HepG2 (cell line): ENCODE results near the gene GABRB3.

Experiments
- CHD4 ChIP-seq: fragments of 200-600 bp; sonication (generic); IDR thresholded peaks from 2 replicates; pipeline ENCODE4 v1.7.0; 2017; ENCODE audit warnings: mild to moderate bottlenecking, low read length, borderline replicate concordance
- FOXP4 ChIP-seq: sonication (generic); formaldehyde crosslinking; IDR thresholded peaks from 2 replicates; pipeline ENCODE4 v1.4.0; 2020; ENCODE audit warnings: missing genetic modification reagents
- KLF13 ChIP-seq: sonication (generic); formaldehyde crosslinking; IDR thresholded peaks from 2 replicates; pipeline ENCODE4 v1.4.0; 2020; ENCODE audit warnings: mild to moderate bottlenecking, missing genetic modification reagents
- MTA3 ChIP-seq: sonication (generic); formaldehyde crosslinking; IDR thresholded peaks from 2 replicates; pipeline ENCODE4 v1.4.0; 2020; ENCODE audit warnings: missing genetic modification reagents
- NR2C2 ChIP-seq: sonication (generic); formaldehyde crosslinking; IDR thresholded peaks from 2 replicates; pipeline ENCODE4 v1.4.0; 2020; ENCODE audit warnings: missing genetic modification reagents, mild to moderate bottlenecking, moderate library complexity, borderline replicate concordance
- POLR2A ChIP-seq, 2 experiments: IDR thresholded peaks; 2 replicates each; pipeline ENCODE4 v1.6.1; 2011; ENCODE audit warnings: low read depth in 2 of 2, low read length in 2 of 2, mild to moderate bottlenecking in 1 of 2, moderate library complexity in 1 of 2; ENCODE audit not compliant: insufficient read depth in 1 of 2
- POLR2AphosphoS2 ChIP-seq: IDR thresholded peaks from 2 replicates; pipeline ENCODE4 v1.6.1; 2011; ENCODE audit warnings: low read depth, low read length, improper control_type of control experiment
- TGIF2 ChIP-seq: IDR thresholded peaks from 2 replicates; pipeline ENCODE4 v1.6.1; 2016; ENCODE audit warnings: control low read depth, missing compliant biosample characterization
- ZNF430 ChIP-seq: sonication (generic); formaldehyde crosslinking; IDR thresholded peaks from 2 replicates; pipeline ENCODE4 v1.9.0; 2021; ENCODE audit warnings: mild to moderate bottlenecking, missing genetic modification reagents
- ZNF644 ChIP-seq: IDR thresholded peaks from 2 replicates; pipeline ENCODE4 v1.6.1; 2016; ENCODE audit warnings: low read depth
- TF ChIP-seq, protein P1 (sequence below): sonication (generic); formaldehyde crosslinking; IDR thresholded peaks from 2 replicates; pipeline ENCODE4 v1.5.0; 2020; ENCODE audit warnings: mild to moderate bottlenecking, missing genetic modification reagents, moderate library complexity
- TF ChIP-seq, protein P2 (sequence below), 2 experiments: IDR thresholded peaks; 2 replicates each; pipeline ENCODE4 v1.6.1; 2011 to 2012; ENCODE audit warnings: low read length in 2 of 2, borderline replicate concordance in 1 of 2, low read depth in 1 of 2, mild to moderate bottlenecking in 1 of 2, moderate library complexity in 1 of 2
- TF ChIP-seq, protein P3 (sequence below): sonication (generic); formaldehyde crosslinking; IDR thresholded peaks from 2 replicates; pipeline ENCODE4 v1.4.0; 2020; ENCODE audit warnings: missing genetic modification reagents

DNA sequence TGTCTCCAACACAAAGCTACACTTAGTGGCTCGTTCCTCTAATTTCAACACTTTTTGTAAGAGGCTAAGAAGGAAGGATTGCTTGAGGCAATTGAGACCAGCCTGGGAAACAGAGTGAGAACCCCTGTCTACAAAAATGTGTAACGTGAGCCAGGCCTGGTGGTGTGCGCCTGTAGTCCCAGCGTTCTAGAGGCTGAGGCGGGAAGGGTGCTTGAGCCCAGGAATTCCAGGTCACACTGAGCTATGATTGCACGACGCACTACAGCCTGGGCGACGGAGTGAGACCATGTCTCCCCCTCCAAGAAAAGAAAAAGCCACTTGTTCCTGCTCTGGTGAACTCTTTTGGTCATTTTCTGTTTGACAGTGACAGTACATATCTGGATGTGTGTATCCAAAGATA lies 127.9 kb downstream of the GABRB3 start:
- TF ChIP-seq ZNF430 (CRISPR knock-in tag) (no peak), POLR2A (IDR thresholded peaks at IDR 0.05; ENCODE audit: insufficient read depth in 1 of 2, low read depth in 2 of 2, low read length in 2 of 2) (no peak), MTA3 (CRISPR knock-in tag) (no peak), POLR2AphosphoS2 (no peak), NR2C2 (CRISPR knock-in tag) (no peak), KLF13 (no peak), FOXP4 (no peak), CHD4 (no peak), TGIF2 (no peak), ZNF644 (CRISPR knock-in tag) (no peak)
- TF ChIP-seq, protein P1, sequence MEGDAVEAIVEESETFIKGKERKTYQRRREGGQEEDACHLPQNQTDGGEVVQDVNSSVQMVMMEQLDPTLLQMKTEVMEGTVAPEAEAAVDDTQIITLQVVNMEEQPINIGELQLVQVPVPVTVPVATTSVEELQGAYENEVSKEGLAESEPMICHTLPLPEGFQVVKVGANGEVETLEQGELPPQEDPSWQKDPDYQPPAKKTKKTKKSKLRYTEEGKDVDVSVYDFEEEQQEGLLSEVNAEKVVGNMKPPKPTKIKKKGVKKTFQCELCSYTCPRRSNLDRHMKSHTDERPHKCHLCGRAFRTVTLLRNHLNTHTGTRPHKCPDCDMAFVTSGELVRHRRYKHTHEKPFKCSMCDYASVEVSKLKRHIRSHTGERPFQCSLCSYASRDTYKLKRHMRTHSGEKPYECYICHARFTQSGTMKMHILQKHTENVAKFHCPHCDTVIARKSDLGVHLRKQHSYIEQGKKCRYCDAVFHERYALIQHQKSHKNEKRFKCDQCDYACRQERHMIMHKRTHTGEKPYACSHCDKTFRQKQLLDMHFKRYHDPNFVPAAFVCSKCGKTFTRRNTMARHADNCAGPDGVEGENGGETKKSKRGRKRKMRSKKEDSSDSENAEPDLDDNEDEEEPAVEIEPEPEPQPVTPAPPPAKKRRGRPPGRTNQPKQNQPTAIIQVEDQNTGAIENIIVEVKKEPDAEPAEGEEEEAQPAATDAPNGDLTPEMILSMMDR (CRISPR knock-in tag), result no peak
- TF ChIP-seq, protein P2, sequence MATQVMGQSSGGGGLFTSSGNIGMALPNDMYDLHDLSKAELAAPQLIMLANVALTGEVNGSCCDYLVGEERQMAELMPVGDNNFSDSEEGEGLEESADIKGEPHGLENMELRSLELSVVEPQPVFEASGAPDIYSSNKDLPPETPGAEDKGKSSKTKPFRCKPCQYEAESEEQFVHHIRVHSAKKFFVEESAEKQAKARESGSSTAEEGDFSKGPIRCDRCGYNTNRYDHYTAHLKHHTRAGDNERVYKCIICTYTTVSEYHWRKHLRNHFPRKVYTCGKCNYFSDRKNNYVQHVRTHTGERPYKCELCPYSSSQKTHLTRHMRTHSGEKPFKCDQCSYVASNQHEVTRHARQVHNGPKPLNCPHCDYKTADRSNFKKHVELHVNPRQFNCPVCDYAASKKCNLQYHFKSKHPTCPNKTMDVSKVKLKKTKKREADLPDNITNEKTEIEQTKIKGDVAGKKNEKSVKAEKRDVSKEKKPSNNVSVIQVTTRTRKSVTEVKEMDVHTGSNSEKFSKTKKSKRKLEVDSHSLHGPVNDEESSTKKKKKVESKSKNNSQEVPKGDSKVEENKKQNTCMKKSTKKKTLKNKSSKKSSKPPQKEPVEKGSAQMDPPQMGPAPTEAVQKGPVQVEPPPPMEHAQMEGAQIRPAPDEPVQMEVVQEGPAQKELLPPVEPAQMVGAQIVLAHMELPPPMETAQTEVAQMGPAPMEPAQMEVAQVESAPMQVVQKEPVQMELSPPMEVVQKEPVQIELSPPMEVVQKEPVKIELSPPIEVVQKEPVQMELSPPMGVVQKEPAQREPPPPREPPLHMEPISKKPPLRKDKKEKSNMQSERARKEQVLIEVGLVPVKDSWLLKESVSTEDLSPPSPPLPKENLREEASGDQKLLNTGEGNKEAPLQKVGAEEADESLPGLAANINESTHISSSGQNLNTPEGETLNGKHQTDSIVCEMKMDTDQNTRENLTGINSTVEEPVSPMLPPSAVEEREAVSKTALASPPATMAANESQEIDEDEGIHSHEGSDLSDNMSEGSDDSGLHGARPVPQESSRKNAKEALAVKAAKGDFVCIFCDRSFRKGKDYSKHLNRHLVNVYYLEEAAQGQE (IDR thresholded peaks at IDR 0.05; ENCODE audit: borderline replicate concordance in 1 of 2, low read depth in 1 of 2, low read length in 2 of 2), result no peak
- TF ChIP-seq, protein P3, sequence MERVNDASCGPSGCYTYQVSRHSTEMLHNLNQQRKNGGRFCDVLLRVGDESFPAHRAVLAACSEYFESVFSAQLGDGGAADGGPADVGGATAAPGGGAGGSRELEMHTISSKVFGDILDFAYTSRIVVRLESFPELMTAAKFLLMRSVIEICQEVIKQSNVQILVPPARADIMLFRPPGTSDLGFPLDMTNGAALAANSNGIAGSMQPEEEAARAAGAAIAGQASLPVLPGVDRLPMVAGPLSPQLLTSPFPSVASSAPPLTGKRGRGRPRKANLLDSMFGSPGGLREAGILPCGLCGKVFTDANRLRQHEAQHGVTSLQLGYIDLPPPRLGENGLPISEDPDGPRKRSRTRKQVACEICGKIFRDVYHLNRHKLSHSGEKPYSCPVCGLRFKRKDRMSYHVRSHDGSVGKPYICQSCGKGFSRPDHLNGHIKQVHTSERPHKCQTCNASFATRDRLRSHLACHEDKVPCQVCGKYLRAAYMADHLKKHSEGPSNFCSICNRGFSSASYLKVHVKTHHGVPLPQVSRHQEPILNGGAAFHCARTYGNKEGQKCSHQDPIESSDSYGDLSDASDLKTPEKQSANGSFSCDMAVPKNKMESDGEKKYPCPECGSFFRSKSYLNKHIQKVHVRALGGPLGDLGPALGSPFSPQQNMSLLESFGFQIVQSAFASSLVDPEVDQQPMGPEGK (CRISPR knock-in tag), result no peak
